ENCODE measurements around the gene PDE8A.

The PDE8A gene

GRCh38 chr15:85033148-85033547 lies 51.5 kb downstream of the PDE8A start:
- DNase-seq, result no peak

GRCh38 chr15:85034276-85034675 lies 52.6 kb downstream of the PDE8A start:
- DNase-seq, result no peak

DNA sequence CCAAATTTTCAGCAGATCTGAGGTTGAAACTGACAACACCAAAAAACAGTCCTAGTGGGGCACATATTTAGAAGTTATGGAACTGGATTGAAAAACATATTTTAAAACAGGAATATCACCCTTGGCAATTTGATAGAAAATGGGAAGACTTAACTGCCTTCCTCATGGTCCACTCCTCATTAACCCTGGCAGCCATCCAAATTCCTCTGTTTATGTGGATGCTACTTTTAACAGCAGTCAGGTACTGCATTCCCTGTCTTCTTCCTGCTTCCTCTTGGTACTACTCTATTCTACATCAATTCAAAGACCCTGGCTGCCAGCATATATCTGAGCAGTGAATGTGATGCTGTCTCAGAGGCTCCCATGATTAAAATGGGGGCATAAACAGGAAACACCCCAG lies 54.3 kb downstream of the PDE8A start:
- no peak for DNase-seq

GRCh38 chr15:85036716-85037115 lies 55.1 kb downstream of the PDE8A start:
- DNase-seq, result no peak

DNA sequence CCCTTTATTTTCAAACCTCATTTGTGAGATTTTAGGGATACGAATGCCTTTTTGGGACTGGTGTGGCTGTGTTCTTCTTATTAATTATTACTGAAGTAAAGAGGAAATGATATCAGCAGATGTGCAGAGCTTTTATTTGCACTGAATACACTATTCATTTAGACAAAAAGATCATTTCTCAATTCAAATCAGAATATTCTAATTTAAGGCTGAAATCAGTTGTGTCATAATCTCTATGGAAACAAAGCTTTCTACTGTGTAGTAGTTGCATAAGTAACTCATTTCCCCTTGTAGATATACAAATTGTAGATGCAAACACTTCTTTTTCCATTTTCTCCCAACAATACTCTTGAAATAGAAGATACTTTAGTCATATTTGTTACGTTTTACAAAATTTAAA lies 56.0 kb downstream of the PDE8A start:
- no peak for DNase-seq

DNA sequence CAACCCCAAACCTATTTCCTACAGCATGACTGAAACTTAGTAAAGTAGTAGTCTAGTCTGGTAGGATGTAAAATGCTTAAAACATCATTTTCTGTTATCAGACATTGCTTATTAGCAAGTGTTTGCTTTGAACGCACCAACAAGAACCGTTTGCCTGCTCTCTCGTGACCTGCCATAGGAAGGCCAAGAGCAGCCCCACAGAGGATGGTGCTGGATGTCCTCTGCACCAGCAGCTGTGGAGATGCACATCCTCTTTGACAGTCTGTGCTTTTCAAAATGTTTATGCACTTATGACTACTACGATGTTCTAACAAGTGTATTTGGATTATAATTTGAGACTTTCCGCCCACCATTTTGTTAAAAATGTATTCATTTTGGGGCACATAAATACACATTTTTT lies 59.6 kb downstream of the PDE8A start:
- DNase-seq, result no peak

DNA sequence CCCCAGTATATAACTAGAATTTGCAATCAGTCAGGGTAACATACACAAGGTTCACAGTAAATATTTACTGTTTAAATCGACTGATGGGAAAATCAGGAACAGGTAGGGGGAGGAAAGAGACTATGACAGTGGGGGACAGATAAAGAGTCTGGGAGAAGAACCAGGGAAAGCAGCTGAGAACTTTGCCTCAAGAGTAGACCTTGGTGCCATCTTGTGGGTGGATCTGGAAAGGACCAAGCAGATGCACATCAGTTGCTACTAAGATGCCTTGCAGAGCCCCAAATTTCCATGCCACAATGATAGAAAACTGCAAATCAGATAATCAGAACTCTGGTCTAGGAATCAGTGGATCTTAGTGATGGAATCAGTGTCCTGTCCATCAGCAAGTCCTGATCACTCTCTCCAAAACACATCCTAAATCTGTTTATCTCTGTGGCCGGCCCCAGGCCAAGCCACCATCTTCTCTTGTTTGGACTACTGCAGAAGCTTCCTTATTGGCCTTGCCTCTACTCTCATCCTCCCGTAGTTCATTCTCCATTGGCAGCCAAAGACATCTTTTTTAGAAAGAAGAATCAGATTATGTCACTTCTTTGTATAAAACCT lies 62.7 kb downstream of the PDE8A start:
- DNase-seq, result no peak

DNA sequence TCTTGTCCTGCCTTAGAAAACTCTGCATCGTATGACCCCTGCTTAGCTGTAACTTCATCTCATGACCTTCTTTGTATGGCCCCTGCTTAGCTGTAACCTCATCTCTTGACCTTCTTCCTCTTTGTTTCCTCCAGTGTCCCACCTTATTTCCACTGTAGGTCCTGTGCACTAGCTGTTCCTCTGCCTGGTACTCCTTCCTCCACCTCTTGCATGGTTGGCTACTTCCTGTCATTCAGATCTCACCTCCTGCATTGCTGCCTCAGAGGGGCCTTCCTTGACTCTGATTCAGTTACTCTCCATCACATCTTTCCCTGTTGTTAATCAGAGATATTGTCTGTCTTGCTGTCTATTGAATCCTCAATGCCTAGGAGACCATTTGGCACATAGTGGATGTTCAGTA lies 63.2 kb downstream of the PDE8A start:
- DNase-seq, result no peak

GRCh38 chr15:85045615-85046014 lies 64.0 kb downstream of the PDE8A start:
- no peak for DNase-seq

DNA sequence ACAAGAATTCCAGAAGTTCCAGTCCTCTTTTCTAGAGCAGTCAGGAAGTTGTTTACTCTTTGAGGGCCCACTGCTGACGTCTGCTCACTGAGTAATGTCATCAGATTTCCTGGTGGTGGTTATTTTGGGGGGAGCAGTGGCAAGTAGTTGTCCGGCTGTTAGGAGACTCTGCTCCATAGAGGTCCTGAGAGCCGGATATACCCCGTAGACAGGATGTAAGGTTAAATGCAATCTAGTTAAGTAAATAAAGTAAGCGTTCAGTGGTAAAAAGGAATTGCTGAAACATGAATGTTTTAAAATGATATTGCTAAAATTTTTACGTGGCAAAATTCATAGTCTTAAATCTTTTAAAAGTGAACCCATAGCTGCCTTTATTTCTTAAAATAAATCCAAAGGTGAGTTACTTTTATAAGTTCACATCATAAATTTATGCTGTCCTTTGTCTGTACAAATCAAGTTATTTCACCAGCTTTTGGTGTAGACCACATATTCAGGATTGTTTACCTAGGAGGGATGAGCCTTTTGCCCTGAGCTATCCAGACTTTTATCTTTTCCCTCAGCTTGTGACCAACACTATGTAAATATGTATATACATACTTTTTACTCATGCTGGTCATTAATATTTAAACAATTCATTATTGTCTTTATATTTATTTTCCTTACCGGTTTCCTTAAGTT lies 65.8 kb downstream of the PDE8A start:
- DNase-seq, result no peak

GRCh38 chr15:85048430-85048829 lies 66.8 kb downstream of the PDE8A start:
- DNase-seq, result no peak

GRCh38 chr15:85049805-85050204 lies 68.1 kb downstream of the PDE8A start:
- DNase-seq, result no peak

DNA sequence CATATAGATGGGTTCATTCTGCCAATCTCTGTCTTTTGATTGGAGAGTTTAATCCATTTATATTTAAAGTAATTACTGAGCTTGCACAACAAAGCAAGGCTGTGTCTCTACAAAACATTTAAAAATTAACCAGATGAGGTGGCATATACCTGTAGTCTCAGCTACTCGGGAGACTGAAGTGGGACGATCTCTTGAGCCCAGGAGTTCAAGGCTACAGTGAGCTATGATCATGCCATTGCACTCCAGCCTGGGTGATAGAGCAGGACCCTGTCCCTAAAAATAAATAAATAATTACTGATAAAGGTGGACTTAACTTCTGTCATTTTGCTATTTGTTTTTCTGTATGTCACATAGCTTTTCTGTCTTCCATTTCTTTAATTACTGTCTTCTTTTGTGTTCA lies 78.1 kb downstream of the PDE8A start:
- no peak for DNase-seq

GRCh38 chr15:85062560-85062959 lies 80.9 kb downstream of the PDE8A start:
- DNase-seq, result no peak

GRCh38 chr15:85063088-85063487 lies 81.4 kb downstream of the PDE8A start:
- DNase-seq, result no peak

DNA sequence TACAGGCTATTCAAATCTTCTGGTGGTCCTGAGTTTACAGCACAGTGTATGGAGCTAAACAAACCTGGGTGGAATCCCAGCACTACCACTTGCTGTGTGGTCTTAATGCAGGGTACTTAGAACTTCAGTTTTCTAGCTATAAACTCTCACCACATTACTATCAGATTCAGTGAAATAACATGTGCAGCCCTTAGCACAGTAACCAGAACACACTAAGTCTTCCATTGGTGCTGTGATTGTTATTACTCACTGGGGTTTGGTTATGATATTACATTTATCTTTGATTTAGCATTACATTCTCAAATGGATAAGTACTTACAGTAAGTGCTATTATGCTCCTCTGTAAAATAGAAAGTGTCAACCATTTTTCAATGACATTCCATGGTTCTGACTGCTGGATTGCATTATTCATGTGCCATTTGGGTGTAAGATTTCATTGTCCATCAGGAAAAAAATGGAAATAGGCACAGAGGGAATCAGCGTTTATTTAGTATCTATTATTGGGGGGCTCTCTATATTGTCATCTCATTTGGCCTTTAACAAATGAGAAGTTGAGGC lies 81.9 kb downstream of the PDE8A start:
- no peak for DNase-seq

GRCh38 chr15:85064710-85065109 lies 83.1 kb downstream of the PDE8A start:
- no peak for DNase-seq

GRCh38 chr15:85071061-85071460 lies 89.4 kb downstream of the PDE8A start:
- peak; percentile 19 for DNase-seq

DNA sequence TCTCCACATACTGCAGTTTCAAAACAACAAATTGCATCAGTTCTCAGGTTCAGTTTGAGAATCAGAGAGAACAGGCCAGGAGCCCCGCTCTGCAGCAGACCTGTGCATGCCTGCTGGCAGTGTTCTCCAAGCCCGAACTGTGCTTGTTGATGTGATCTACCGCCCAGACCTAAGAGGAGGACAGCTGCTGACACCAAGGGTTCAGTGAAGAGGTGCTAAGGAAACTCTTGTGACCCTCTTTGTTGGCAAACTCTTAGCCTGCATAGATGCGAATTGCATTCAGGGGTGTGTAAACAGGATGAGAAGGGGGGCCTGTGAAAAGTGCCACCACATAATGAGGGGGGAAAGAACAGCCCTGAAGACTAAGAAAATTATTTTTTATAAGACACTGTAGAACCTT lies 89.8 kb downstream of the PDE8A start:
- DNase-seq, result no peak

DNA sequence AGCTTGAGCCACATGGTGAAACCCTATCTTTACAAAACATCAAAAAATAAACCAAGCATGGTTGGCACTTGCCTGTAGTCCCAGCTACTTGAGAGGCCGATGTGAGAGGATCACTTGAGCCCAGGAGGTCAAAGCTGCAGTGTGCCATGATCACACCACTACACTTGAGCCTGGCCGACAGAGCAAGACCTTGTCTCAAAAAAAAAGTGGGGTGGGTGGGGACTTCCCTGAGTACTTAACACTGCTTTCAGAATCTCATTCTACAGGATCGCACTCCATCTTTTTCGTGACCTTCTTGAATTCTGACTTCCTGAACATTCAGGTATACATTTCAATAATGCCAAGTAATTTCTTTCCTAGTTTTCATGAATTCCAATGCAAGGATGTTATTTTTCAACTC lies 91.3 kb downstream of the PDE8A start:
- no peak for DNase-seq

- DNase-seq, result no peak
Observed at GRCh38 chr15:85073556-85074194, 92.0 kb downstream of the PDE8A start.

DNA sequence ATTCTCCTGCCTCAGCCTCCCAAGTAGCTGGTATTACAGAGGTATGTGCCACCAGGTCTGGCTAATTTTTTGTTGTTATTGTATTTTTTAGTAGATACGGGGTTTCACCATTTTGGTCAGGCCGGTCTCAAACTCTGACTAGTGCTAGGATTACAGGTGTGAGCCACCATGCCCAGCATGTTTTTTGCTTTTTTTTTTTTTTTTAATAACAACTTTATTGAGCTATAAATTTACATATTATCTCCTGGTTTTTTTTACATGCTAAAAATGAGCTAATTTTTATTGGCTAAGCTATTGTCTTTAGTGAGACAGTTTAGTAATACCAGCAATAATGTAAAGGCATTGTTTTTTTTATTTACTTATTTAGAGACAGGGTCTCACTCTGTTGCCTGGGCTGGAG lies 105.2 kb downstream of the PDE8A start:
- DNase-seq, result no peak

- DNase-seq, result no peak
Observed at GRCh38 chr15:85088300-85088699, 106.6 kb downstream of the PDE8A start.

Data from right kidney (tissue), 1 donor.